HG03097 (cell line): Measurements from ENCODE around the gene TGM3.
"Not testable (repeated sequence)": the region's sequence is repeated elsewhere in the genome, so short reads cannot be mapped to it uniquely, and the experiment has no call there.

Experiments used
- ATAC-seq: cut with Tn5 transposase; IDR thresholded peaks from one replicate; pipeline ENCODE4 v1.9.1; 2021; ENCODE audit not compliant: unreplicated experiment, low FRiP score

Gene TGM3, protein sequence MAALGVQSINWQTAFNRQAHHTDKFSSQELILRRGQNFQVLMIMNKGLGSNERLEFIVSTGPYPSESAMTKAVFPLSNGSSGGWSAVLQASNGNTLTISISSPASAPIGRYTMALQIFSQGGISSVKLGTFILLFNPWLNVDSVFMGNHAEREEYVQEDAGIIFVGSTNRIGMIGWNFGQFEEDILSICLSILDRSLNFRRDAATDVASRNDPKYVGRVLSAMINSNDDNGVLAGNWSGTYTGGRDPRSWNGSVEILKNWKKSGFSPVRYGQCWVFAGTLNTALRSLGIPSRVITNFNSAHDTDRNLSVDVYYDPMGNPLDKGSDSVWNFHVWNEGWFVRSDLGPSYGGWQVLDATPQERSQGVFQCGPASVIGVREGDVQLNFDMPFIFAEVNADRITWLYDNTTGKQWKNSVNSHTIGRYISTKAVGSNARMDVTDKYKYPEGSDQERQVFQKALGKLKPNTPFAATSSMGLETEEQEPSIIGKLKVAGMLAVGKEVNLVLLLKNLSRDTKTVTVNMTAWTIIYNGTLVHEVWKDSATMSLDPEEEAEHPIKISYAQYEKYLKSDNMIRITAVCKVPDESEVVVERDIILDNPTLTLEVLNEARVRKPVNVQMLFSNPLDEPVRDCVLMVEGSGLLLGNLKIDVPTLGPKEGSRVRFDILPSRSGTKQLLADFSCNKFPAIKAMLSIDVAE

DNA sequence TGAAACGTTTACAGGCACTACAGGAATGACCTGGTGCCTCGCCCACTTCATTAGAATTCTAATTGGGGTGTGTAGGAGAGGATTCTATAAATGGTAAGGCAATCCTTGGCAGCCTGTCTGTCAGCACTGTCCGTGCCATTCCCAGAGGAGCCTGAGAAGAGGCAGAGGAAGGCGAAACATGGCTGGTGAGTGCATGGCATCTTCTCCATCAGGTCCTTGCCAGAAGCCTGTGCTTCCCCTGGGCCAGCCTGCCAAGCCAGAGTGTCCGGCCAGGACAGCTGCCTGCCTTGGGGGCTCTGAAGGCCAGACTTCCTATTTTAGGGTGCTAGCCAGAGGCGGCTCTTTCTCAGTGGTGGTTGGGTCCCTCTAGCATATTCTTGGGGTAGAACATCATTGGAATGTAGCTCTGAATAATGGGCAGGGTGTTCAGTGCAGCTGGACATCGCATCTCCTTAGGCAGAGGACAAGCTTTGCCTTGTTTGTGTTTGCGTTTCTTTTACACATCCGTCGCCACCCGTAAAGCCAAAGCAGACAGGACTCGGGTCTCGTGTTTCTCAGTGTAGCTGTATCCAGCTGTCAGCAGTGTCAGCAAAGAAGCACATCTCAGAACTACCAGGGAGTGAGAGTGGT lies at the start of gene TGM3:
Gene TGM3, plus strand, starts transcription at position 116 of the 630 bp plus-strand sequence. Its CDS starts 63 bp downstream, at position 179.
- ATAC-seq: no peak

DNA sequence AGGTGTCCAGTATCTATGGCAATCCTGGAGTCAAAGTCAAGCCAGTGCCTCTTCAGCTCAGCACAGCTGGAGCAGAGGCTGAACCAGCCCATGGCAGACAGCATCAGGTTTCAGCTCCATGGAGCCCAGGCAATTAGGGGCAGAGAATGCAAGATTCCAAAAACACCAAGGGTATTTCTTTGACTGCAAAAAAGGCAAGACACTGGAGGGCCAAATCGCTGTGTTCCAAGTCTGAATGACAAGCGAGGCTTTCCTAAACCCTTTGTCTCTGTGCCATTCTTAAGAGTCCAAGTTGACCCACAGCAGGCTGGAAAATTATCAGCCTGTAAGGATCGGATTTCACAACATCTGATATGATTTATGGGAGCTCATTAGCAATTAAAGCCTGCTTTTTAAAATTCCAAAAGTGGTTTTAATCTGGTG lies 49.7 kb upstream of the TGM3 start:
- no peak for ATAC-seq

GRCh38 chr20:2248837-2249236 lies 47.0 kb upstream of the TGM3 start:
- ATAC-seq: no peak

DNA sequence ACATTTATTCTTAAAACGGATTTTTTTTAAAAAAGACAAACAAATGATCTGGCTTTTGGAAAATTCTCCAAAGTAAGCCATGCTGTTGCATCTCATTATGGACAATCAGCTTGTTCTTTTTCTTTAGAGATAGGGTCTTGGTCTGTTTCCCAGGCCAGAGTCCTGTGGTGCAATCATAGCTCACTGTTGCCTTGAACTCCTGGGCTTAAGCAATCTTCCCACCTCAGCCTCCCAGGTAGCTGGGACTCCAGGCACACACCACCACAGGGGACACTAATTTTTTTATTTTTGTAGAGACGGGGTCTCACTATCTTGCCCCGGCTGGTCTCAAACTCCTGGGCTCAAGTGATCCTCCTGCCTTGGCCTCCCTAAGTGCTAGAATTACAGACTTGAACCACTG lies 45.9 kb upstream of the TGM3 start:
- ATAC-seq: no peak

DNA sequence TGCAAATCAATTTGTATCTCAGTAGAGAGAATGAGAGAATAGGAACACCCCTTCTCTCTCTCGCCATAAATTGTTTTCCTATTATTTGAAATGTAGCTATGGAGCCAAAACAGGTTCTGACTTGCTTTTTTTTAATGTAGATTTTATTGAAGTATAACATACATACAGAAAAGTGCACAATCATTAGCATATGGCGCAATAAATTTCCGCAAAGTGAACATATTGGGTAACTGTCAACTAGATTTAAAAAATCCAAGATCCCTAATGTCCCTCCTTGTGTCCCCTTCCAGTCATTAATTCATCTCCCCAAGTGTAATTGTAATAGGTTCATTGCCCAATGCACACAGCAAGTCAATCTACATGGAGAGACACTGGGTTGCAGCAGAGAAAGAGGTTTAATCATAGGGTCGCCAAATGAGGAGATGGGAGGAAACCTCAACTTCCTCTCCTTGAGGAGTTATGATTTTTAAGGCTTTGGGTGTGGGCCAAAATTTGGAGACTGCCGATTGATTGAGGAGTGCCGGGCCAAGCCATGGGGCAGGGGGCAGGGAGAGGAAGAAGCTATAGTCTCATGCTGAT lies 43.3 kb upstream of the TGM3 start:
- ATAC-seq: no peak

DNA sequence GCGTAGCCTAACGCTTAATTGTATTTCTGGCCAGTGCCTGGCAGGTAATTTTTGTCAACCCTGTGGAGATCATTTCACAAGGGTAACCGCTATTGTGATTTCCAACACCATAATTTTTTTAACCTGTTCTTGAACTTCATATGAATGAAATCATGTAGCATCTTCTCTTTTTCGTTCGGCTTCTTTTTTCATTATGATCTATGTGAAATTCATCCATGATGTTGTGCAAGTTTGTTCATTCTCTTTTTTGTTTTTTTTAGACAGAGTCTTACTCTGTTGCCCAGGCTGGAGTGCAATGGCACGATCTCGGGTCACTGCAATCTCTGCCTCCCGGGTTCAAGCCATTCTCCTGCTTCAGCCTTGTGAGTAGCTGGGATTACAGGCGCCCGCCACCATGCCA lies 42.5 kb upstream of the TGM3 start:
- ATAC-seq: no peak

DNA sequence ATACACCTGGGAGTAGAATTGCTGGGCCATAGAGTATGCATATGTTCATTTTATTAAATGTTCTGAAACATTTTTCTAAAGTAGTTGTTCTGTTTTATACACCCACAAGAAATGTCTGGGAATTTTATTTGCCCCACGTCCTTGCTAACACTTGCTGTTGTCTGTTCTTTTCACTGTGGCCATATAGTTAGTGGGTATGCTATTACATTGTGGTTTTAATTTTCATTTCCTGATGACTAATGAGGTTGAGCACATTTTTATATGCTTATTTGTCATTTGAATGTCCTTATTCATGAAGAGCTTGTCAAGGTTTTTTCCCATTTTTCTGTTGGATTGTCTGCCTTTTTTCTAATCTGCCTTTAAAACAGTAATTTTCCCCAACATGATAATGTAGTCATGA lies 41.5 kb upstream of the TGM3 start:
- no peak for ATAC-seq

- ATAC-seq: no peak
Observed at GRCh38 chr20:2255926-2256531, 39.8 kb upstream of the TGM3 start.

GRCh38 chr20:2259731-2260130 lies 36.1 kb upstream of the TGM3 start:
- ATAC-seq: no peak

DNA sequence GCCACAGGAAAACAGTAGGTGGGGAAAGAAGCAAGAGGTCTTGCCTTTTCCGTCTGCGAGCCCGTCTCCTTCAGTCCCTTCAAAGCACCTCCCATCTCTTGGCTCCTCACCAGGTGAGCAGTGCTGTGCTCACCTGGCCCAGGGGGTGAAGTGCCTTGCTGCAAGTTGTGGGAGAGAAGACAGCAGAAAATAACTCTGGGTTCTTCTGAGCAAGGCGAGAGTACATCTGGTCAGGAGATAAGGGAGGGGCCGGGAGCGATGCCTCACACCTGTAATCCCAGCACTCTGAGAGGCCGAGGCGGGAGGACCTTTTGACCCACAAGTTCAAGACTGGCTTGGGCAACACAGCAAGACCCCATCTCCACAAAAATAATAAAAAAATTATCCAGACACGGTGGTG lies 35.6 kb upstream of the TGM3 start:
- no peak for ATAC-seq

DNA sequence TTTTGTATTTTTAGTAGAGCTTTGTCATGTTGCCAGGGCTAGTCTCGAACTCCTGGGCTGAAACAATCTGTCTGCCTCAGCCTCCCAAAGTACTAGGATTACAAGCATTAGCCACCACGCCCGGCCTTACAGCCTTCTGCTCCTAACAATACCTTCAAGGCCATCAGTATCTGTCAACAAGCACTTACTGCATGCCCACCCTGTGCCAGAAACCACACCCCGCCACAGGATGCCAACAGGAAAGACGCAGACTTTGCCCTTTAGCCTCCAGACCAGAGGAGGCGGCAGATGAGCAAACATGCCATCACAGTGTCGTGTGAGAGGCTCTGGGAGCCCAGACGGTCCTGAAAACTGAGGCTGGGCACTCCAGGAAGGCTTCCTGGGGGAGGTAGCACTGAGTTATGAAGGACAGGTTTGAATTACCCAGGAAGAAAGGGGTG lies 34.7 kb upstream of the TGM3 start:
- no peak for ATAC-seq

- ATAC-seq: no peak
Observed at GRCh38 chr20:2261629-2262028, 34.2 kb upstream of the TGM3 start.

GRCh38 chr20:2264118-2264517 lies 31.7 kb upstream of the TGM3 start:
- ATAC-seq: no peak

DNA sequence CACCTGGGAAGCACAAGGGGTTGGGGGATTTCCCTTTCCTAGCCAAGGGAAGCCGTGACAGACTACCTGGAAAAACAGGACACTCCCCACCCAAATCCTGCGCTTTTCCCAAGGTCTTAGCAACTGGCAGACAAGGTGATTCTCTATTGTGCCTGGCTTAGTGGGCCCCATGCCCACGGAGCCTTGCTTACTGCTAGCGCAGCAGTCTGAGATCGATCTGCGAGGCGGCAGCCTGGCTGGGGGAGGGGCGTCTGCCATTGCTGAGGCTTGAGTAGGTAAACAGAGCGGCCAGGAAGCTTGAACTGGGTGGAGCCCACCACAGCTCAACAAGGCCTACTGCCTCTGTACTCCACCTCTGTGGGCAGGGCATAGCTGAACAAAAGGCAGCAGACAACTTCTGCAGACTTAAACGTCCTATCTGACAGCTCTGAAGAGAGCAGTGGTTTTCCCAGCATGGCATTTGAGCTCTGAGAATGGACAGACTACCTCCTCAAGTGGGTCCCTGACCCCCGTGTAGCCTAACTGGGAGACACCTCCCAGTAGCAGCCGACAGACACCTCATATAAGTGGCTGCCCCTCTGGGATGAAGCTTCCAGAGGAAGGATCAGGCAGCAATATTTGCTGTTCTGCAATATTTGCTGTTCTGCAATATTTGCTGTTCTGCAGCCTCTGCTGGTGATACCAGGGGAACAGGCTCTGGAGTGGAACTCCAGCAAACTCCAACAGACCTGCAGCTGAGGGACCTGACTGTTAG lies 31.0 kb upstream of the TGM3 start:
- not testable (repeated sequence) for ATAC-seq

GRCh38 chr20:2273634-2274302 lies 22.0 kb upstream of the TGM3 start:
- ATAC-seq: no peak

- no peak for ATAC-seq
Observed at GRCh38 chr20:2276015-2276414, 19.8 kb upstream of the TGM3 start.

- ATAC-seq: no peak
Observed at GRCh38 chr20:2279253-2279779, 16.5 kb upstream of the TGM3 start.

DNA sequence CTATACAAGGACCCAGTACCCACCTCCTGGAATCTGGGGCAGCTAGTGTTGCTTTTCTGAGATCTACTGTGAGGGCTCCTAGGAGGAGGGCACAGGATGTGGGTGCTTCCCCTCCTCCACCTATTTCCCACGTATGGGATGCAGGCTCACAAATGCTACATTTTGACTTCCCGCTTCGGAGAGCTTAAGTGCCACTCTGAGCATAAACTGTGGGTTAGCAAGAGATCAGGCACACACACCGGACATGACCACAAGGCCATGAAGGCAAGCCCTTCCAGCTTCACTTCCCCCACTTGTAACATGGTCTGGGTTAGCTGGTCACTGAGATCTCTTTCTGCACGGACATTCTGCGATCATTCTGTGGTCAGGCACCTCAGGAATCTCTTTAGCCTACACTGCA lies 15.7 kb upstream of the TGM3 start:
- no peak for ATAC-seq

DNA sequence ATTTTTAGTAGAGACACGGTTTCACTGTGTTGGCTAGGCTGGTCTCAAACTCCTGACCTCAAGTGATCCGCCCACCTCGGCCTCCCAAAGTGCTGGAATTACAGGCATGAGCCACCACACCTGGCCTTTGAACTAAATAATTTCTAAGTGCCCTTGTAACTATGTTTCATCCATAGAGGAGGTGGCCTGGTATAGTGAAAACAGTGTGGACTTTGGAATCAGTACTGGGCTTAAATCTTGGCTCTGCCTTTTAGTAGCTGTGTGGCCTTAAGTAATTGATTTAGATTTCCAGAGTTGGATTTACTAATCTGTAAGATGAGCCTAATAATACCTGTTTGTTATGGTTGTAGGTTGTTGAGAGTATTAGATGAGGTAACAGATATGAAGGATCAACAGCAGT lies 14.2 kb upstream of the TGM3 start:
- ATAC-seq: no peak
